GM19193 (cell line): ENCODE data around the gene GNGT2.

Source experiments
- POLR2A ChIP-seq: IDR thresholded peaks from 4 replicates; pipeline ENCODE4 v1.6.1; 2011; ENCODE audit not compliant: insufficient read depth, insufficient read length; ENCODE audit errors: extremely low read depth

Gene GNGT2

GRCh38 chr17:49223168-49223516 lies 12.8 kb upstream of the GNGT2 start:
- no peak for TF ChIP-seq POLR2A

GRCh38 chr17:49219987-49220386 lies 9.6 kb upstream of the GNGT2 start:
- no peak for TF ChIP-seq POLR2A

GRCh38 chr17:49218941-49219913 lies 8.9 kb upstream of the GNGT2 start:
- TF ChIP-seq POLR2A, result no peak

- TF ChIP-seq POLR2A, result peak; percentile 50
These were observed 7.5 kb upstream of the GNGT2 start for GRCh38 chr17:49217651-49218413.

DNA sequence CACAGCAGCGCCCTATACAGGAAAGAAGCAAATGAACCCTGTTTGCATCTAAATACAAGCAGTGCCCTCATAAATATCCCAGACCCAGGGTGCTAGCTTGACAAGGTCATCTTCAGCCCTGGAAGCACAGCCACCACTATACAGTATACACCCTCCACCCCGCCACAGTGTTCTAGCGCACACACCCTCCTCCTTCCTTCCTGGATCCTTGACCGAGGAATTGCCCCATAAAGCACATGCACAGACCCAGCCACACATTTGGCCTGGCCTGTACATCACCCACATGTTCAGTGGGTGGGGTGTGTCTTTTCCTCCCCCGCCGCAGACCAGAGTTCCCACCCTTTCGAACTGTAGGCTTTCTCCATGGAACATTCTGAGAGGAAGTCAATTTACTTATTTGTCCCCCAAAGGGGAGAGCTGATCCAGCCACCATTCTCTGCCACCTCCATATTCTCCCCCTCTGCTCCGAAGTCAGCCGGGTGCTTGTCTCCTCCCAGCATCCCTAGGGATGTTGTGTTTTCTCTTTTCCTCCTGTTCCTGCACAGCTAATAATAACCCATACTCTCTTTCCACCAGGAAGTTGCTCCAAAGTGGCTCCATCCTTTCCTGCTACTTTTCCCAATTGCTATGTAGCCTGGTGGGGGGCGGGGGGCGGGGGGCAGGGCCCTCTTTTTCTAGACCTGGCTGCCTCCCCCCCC lies 6.7 kb upstream of the GNGT2 start:
- no peak for TF ChIP-seq POLR2A

DNA sequence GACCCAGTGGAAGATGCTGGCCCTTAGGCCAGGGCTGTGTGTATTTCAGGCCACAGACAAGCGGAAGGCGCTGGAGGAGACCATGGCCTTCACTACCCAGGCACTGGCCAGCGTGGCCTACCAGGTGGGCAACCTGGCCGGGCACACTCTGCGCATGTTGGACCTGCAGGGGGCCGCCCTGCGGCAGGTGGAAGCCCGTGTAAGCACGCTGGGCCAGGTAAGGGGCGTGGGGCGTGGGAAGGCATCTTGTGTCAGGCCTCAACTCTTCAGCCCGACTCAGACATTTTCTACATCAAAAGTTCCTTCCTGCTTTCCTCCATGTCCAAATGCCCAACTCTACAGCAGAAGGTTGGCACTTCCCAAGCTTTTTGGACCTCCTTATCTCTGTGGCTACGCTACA lies 6.1 kb upstream of the GNGT2 start:
- TF ChIP-seq POLR2A, result no peak

DNA sequence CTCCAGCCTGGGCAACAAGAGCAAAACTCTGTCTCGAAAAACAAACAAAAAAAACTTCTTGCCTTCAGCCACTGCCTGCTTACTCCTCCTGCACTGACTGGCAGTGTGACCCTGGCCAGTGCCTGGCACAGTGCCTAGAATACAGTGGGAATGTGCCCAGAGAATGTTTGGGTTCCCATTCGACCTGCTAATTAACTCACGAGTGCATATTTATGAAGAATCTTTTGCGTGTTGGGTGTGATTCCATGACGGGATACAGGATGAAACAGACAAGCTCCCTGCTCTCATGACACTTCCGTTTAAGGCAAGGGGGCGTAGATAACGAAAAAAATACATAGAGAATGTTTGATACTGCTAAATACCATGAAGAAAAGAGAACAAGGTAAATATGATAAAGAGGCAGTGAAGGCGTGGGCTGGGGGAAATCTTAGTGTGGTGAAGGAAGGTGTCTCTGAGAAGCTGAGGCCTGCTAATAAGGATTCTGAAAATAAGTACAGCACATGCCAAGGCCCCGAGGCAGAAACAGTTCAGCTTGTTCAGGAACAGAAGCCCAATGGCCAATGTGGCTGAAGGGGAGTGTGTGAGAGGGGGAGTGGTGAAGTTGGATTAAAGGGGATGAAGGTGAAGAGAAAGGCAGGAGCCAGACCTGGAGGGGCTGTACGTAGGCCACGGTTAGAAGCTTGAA lies 4.4 kb upstream of the GNGT2 start:
- TF ChIP-seq POLR2A, result no peak

GRCh38 chr17:49213847-49214246 lies 3.5 kb upstream of the GNGT2 start:
- TF ChIP-seq POLR2A, result peak; percentile 2

- peak; percentile 24 for TF ChIP-seq POLR2A
These were observed 3.0 kb upstream of the GNGT2 start for GRCh38 chr17:49213399-49213798.

DNA sequence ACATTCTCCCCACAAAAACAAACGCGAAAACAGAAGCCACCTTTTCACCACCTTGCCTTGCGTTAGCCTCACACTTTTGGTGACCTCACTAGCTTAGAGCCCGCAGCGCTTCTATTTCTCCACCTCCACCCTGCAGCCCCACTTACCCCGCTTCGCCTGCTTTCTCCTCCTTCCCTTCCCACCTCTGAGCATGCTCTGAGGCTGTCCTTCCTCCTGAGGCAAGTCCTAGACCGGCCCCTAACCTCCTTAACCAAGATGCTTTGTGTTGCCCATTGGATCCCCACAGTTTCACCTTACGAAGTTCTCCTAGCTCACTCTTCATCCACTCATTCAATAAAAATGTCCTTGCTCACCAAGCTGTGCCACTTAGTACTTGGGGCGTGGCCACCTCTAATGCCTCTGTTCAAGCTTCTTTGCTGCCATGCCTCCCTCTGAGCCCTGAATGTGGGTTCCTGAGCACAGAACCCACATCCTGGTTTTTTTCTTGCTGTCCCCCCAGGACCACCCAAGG lies 1.3 kb downstream of the GNGT2 start:
- TF ChIP-seq POLR2A, result no peak

DNA sequence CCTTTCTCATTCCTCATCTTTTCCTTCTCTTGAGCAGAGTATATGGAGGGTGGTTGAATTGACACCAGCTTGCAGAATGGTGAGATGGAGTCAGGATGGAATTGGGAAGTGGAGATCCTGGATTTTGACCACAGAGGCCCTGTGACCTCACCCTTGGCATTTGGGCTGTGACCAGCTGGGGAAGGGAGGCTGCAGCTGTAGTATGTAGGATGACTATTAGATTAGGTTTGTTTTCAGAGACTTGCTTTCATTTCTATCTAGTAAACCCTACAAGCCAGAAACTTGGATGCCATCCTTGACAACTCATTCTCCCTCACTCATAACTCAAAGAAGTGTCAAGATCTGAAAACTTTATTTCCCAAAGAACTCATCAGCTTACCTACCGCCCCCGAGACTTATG lies 5.9 kb downstream of the GNGT2 start:
- no peak for TF ChIP-seq POLR2A

DNA sequence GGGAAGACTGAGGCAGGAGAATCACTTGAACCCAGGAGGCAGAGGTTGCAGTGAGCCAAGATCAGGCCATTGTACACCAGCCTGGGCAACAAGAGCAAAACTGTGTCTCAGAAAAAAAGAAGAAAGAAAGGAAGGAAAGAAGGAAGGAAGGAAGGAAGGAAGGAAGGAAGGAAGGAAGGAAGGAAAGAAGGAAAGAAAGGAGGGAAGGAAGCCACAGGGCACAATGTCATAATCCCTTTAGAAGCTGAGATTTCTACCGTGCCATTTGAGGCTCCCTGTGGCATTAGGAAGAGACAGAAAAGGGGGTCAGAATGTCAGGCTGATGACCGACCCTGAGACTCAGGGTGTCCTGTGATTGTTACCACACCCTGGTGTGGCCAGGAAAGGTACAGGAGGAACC lies 6.6 kb downstream of the GNGT2 start:
- TF ChIP-seq POLR2A, result no peak

- TF ChIP-seq POLR2A, result no peak
These were observed 8.9 kb downstream of the GNGT2 start for GRCh38 chr17:49201481-49201927.

- TF ChIP-seq POLR2A, result no peak
These were observed 9.8 kb downstream of the GNGT2 start for GRCh38 chr17:49200423-49201083.

- no peak for TF ChIP-seq POLR2A
These were observed 12.2 kb downstream of the GNGT2 start for GRCh38 chr17:49198211-49198610.
